GM11168 (cell line): ENCODE data around the gene CRIM1.

Experiments
- in situ Hi-C: fragments of 300-500 bp; cut with MboI; formaldehyde crosslinking; loops from one replicate; pipeline ENCODE4 v1.12.0; 2022; ENCODE audit warnings: low sequenced_read_pairs; ENCODE audit not compliant: unreplicated experiment

The CRIM1 gene

DNA sequence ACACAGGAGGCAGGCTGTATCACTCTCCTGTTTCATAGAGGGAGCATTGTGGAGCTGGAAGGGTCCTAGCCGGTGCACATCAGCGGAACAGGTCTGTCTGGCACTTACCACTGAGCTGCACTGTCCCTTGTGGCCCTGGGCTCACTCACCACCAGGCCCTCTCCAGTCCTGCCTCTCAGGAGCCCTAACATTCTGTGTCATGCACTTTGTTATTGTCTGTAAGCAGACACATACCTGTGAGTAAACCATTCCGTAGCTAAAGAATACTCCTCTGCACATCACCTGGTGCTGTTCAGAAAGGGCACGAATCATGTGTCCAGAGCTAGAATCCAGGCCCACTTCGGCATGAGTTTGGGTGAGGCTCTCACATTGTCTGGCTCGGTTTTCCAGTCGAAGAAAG, 93.6 kb downstream of the CRIM1 start:
- in situ Hi-C loops: no loop called here

DNA sequence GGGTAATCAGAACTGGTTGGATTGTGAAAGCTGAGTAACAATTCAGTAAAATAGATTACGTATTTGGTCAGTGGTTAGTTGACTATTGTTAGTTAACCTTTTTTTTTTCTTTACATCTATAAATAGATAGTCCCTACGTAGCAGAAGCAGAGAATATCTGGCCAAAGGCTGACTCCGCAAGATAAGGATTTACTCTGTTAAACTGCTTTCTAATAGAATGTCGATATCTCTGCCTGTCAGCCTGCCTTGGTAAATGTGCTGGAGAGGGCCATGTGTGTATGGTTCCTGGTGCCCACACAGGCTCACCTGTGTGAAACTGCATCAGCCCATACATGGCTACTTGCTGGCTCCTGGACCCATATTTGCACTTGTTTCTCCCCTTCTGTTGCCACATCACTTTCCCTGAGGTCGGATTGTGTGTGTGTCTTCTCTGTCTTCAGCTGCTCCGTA, 94.4 kb downstream of the CRIM1 start:
- in situ Hi-C loops: no loop called here

GRCh38 chr2:36450466-36451196, 95.1 kb downstream of the CRIM1 start:
- in situ Hi-C loops: no loop called here

DNA sequence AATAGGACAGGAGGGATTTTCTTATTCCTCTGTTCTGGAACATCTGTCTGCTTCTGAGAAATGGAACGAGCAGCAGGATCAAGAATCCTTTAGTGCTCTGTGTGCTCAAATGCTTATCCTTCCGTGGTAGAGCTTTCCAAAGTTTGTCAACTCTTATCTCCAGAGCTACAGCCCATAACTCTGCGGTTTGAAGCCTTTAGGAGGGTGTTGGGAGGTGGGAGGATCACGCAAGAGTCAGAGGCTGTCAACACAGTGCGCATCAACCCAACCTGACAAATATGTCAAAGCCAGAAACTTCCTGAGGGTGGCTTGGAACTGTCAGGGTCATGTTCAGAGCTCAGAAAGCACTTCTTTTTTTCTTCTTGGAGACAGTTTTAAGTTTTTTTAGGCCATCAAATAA, 95.9 kb downstream of the CRIM1 start:
- in situ Hi-C loops: no loop called here

- in situ Hi-C loops: no loop called here
Observed at GRCh38 chr2:36452260-36452659, 96.7 kb downstream of the CRIM1 start.

DNA sequence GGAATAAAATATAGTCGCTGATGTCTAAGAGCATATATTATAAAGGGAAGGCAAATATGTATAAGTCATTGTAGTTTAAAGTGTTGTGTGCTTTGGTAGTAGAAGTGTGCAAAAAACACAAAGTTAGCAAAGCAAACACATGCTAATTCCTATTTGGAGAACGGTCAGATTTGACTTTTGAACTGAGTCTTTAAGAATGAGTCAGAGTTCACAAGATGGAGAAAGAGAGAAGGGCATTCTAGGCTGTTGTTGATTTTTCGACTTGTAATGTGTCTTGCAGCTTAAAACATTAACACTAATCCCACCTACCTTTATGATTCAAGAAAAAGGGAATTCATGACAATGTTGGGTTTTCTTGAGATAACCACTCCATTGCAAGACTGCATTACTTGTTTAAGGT, 98.1 kb downstream of the CRIM1 start:
- in situ Hi-C loops: no loop called here

GRCh38 chr2:36455011-36455410, 99.4 kb downstream of the CRIM1 start:
- in situ Hi-C loops: no loop called here

GRCh38 chr2:36455788-36456187, 100.2 kb downstream of the CRIM1 start:
- in situ Hi-C loops: no loop called here

DNA sequence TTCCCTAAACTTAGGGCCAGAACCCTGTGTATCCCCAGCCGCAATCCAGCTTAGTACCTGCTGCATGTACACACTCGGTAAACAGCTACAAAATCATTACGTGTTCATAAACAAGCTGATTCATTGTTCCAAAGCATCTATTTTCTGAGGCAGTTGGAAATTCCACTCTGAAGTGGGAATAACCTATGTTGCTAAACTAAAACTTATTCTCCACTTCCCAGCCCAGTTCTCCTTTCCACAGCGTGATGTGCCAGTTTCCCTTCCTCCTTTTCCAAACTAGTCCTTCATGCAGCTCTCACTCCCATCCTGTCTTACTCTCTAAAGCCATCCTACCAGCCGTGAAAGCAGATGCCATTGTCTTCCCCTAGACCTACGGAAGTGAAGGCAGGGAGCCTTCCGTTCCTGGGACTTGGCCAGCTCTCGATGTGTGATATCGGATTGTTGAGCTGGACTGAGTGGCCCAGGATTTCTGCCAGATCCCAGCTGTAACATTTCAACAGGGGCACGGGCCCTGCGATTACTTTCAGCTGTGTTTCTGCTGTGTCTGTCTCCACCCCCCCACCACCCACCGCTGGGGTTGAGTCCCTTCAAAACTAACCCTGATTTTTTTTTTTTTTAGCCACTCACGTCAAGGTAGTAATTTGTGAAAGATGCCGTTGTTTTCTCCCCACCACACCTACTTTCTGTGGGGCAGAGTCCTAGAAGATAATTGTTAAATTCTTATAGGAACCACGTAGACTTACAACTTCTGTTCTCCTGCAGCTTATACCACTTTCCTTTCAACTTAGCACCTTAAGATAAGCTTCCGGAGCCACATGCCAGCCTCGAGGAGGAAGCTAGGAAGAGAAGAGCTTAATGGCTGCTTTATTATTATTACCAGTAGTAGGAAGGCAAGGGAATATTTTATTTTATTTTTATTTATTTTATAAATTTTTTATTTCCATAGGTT, 100.9 kb downstream of the CRIM1 start:
- in situ Hi-C loops: no loop called here

- in situ Hi-C loops: no loop called here
Observed at GRCh38 chr2:36458106-36458505, 102.5 kb downstream of the CRIM1 start.

DNA sequence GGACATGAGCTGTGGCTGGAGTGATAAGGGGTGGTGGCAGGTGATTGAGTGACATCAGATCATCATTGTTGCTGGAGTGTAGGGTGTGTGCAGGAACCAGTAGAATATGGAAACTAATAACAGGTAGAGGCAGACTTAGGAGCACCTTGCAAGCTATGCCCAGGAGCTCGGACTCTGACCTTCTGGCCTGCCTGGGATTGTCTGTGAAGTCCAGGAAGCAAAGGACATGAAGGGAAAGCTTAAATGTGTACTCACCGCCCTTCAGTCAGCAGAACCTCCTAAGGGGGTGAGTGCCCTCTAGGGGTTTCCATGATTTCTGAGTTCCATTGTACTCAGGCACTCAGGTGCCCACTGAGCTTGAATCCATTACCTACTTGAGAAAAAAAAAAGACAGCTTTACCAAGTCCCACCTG, 104.2 kb downstream of the CRIM1 start:
- in situ Hi-C loops: no loop called here

DNA sequence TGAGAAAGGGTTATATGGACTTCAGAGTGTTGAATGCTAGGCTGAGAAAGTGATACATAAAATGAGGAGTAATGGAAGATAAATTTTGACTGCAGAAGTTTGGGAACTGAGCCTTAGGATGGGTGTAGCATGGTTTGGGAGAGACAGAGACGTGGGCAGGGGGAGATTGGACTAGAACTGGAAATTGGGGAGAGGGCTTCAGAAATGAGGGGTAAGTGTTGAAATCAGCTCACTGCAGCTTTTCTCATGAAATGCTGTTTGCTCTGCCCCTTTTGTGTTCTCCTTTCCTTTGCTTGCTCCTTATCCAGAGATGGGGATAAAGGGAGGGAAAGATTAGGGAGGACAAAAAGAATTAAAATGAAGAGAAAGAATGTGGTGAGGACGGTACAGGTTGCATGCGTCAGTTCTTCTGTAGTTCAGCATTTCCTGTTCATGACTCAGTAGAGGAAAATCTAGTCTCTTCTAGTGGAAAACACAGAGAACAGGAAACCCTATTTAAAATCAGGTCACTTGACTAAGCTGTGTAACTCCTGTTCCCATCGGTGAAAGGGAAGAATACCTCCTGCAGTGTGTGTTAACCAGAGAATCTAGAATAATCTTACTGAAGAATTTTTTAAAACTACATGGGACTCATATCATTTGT, 105.6 kb downstream of the CRIM1 start:
- in situ Hi-C loops: no loop called here

DNA sequence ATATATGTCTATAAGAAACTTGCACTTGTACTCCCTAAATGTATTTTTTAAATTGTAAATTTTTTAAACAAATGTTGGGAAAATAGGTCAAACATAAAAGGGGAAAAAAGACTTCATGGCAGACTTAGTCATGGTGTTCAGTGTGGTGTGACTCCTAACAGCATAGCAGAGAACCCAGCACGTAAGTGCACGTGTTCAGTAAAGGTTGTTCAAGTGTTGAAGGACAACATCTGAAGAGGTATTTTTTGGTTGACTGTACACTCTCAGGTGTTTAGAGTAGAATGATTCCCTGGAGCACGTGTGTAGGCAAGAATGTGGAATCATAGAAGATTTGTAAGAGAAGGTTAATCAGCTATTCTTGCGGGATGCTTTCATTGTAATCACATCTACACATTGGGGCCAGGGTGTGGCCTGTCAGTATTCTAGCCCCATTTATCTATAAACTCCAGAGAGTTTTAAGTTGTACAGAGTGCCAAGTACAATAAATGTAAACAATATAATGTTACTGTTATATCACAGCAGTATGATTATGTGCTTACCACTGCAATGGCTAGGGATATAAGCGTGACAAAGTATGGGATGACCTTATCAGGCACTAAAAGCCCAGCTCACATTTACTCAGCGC, 106.8 kb downstream of the CRIM1 start:
- in situ Hi-C loops: no loop called here

DNA sequence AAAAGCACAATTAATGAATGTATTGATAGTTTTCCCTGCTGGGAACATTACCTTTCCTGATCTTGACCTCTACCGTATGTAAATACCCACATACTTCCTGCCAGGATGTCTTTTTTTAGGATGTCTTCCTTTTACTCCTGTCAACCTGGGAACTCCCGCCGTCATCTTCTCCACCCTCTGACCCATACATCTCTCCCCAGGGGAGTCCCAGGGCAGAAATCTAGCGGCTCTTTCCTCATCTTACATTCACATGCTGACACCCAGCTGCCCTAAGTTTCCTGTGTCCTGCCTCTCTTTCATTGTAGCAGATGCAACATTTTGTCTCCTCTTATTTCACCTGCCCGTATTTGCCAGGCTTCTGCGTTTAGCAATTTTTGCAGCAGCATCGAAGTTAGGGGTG, 107.8 kb downstream of the CRIM1 start:
- in situ Hi-C loops: no loop called here

DNA sequence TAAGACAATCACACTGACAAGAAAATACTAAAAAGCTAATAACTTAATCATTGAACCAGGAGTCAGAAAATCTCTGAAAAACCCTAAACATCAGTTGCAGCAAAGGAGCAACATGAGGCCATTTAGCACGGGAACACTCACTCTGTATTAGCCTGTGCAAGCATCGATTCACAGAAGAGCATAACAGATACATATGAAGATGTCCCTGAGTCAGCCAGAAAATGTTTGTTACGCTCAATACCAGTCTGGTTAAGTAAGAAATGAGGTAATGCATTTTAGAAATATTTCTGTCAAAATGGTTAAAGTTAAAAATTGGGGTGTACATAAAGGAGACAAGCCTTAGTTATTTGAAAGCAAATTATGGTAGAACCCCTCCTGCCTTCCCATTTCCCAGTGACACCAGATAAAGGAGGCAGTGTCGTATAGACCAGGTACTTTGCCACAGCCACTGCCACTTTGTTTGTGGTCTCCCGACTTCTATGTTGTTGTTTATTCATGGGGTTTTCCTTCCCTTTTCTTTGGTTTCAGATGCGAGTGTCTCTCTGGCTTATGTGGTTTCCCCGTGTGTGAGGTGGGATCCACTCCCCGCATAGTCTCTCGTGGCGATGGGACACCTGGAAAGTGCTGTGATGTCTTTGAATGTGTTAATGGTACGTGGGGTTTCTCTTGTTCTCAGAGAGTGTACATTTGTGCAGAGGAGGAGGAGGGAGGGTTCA, 108.6 kb downstream of the CRIM1 start:
- in situ Hi-C loops: no loop called here

- in situ Hi-C loops: no loop called here
Observed at GRCh38 chr2:36466135-36466534, 110.6 kb downstream of the CRIM1 start.

- in situ Hi-C loops: no loop called here
Observed at GRCh38 chr2:36468463-36469105, 113.0 kb downstream of the CRIM1 start.

DNA sequence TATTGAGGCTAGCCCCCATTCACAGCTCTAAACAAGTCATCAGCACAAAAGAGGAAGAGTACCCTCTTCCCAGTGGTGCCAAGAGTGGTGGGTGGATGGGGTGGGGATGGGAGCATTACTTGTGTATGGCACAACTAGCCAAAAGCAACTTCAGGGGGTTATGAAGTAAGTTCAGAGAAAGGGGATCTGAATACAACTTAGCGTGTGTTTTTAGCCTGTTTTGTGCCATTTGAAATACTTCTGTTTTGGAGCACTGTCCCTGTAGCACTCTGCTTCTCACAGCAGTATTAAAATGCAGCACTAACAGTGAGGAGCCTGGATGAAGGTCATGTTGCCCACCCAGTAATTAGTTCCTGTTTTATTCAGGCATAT, 113.5 kb downstream of the CRIM1 start:
- in situ Hi-C loops: no loop called here

DNA sequence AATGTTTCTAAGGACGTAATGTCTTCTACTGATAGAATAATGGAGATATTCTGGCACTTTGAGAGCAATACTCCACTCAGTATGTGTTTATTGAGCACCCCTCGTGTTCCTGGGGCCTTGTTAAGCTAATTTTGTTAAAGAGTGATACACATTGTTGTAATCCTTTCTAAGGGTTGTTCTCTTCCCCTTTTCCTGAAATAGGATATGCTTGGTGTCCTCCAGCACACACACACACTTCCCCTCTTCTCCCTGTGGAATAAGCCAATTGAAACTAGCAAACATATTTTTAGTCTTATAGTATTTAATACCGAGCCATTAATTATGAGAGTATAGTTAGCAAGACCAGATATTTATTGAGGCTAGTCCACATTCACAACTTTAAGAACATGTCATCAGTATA, 114.1 kb downstream of the CRIM1 start:
- in situ Hi-C loops: no loop called here
